ENCODE results near the gene SIGLEC5. TPM values are rescaled to one million over a fixed set of nuclear protein-coding genes. Genes with fewer than 3 reads are reported as not detected.

SIGLEC5 gene
- polyA plus RNA-seq, 1 experiment = not detected

GRCh38 chr19:51628153-51628939 lies 1.9 kb downstream of the SIGLEC5 start:
- DNase-seq (ENCODE audit: low read depth, low spot score) = no peak
- H3K27ac ChIP-seq (ENCODE audit: low read depth, low read length) = no peak overlapping the region
- POLR2A ChIA-PET = no interaction called here
- no peaks in the 10 kb centered on the region; the same call in 1 of the 2 replicates for H3K9me3 ChIP-seq (ENCODE audit: control insufficient read depth, insufficient read depth, low read length)
- H3K4me3 ChIP-seq (ENCODE audit: low read depth, low read length) = no peak overlapping the region
- no peaks in the 10 kb centered on the region for H3K27me3 ChIP-seq (ENCODE audit: control insufficient read depth, insufficient read depth, low read length)
- no peak for TF ChIP-seq CTCF (IDR thresholded peaks at IDR 0.05; ENCODE audit: low read depth, low read length)
- CTCF ChIA-PET = no interaction called here

DNA sequence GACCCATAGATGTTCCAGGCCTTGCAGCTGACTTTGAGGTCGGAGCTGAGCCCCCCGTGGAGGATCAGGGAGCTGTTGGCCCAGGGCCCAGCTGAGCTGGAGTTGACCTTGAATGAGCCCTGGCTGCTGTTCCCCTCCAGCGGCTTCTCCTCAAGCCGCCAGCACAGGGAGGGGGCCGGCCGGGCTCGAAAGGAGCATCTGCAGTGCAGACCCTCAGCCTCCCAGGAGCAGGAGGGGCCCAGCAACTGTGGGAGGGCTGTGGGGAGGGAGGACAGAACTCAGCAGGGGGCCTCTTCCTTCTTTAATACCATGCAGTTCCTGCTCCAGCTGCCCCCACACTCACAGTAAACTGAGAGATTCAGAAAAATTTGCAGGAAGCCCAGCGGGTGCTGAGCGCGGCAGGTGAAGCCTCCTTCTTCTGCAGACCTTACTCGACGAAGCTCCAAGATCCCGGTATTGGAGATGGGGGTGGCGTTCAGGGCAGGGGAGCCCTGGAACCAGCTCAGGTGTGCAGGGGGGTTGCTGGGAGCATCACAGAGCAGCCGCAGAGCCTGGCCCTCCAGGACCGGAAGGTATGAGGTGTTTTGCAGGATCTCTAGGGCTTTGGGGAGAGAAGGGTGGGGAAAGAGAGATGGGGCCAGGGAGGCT lies 2.6 kb downstream of the SIGLEC5 start:
- H3K4me3 ChIP-seq (ENCODE audit: low read depth, low read length) = no peak overlapping the region
- ChIA-PET POLR2A (no interaction called here), CTCF (no interaction called here)
- no peaks in the 10 kb centered on the region; the same call in 1 of the 2 replicates for H3K9me3 ChIP-seq (ENCODE audit: control insufficient read depth, insufficient read depth, low read length)
- no peaks in the 10 kb centered on the region for H3K27me3 ChIP-seq (ENCODE audit: control insufficient read depth, insufficient read depth, low read length)
- DNase-seq (ENCODE audit: low read depth, low spot score) = no peak
- TF ChIP-seq CTCF (IDR thresholded peaks at IDR 0.05; ENCODE audit: low read depth, low read length) = no peak
- H3K27ac ChIP-seq (ENCODE audit: low read depth, low read length) = no peak overlapping the region

DNA sequence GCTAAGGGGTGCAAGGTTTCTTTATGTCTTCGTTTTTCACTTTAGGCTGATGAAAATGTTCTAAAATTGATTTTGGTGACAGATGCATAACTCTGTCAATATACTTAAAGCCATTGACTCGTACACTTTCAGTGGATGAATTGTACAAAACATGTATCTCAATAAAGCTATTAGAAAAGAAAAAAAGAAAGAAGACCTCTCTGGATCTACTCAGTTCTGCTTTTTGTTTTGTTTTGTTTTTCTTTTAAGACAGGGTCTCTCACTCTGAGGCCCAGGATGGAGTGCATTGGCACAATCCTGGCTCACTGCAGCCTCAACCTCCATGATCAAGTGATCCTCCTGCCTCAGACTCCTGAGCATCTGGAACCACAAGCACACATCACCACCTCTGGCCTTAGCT lies 3.5 kb downstream of the SIGLEC5 start:
- CTCF ChIA-PET = no interaction called here
- no peak for DNase-seq (ENCODE audit: low read depth, low spot score)
- Histone ChIP-seq H3K4me3 (ENCODE audit: low read depth, low read length) (no peak overlapping the region), H3K27me3 (ENCODE audit: control insufficient read depth, insufficient read depth, low read length) (no peaks in the 10 kb centered on the region), H3K27ac (ENCODE audit: low read depth, low read length) (no peak overlapping the region), H3K9me3 (ENCODE audit: control insufficient read depth, insufficient read depth, low read length) (no peaks in the 10 kb centered on the region; the same call in 1 of the 2 replicates)
- no peak for TF ChIP-seq CTCF (IDR thresholded peaks at IDR 0.05; ENCODE audit: low read depth, low read length)
- POLR2A ChIA-PET = no interaction called here

DNA sequence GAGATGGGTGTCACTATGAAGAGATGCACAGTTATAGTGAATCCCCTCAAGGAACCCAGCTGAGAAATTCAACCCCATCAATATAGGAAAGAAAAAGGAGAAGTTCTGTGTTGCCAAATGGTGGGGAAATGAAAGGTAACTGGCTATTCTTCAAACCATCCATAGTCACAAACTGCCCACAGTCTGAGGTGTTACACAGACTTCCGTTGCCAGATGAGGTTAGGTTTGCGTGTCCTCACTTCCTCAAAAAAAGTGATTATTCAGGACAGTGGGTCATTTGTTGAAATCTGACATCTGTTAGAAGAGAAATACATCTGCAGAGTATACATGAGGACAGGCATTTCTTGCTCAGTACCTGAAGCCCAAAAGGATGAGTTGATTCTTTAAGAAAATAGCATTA lies 9.0 kb downstream of the SIGLEC5 start:
- Histone ChIP-seq H3K4me3 (ENCODE audit: low read depth, low read length) (no peak overlapping the region), H3K27me3 (ENCODE audit: control insufficient read depth, insufficient read depth, low read length) (no peaks in the 10 kb centered on the region), H3K27ac (ENCODE audit: low read depth, low read length) (no peak overlapping the region), H3K9me3 (ENCODE audit: control insufficient read depth, insufficient read depth, low read length) (no peaks in the 10 kb centered on the region)
- DNase-seq (ENCODE audit: low read depth, low spot score) = no peak
- ChIA-PET POLR2A (no interaction called here), CTCF (interaction anchor here (1.0 to 2.0 kb wide), 2 partner anchors 17 to 40 kb away, joined by 3 to 8 read pairs; no protein-coding TSS in a partner anchor)
- TF ChIP-seq CTCF (IDR thresholded peaks at IDR 0.05; ENCODE audit: low read depth, low read length) = no peak

DNA sequence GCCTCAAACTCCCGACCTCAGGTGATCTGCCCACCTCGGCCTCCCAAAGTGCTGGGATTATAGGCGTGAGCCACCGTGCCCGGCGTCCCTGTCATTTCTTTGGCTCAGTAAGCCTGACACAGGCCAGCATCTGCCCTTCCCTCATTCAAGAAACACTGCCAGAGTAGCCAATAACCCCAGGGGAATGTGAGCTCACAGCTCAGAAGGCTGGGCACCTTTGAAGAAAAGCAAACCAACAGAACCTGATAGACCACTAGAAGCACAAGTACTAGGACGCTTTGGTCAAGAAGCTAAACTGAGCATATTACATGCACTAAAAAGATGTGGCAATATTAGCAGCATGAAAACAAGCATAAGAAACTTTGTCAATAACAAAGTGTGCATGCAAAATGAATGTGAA lies 14.2 kb downstream of the SIGLEC5 start:
- POLR2A ChIA-PET = no interaction called here
- no peaks in the 10 kb centered on the region for H3K27me3 ChIP-seq (ENCODE audit: control insufficient read depth, insufficient read depth, low read length)
- no peaks in the 10 kb centered on the region for H3K9me3 ChIP-seq (ENCODE audit: control insufficient read depth, insufficient read depth, low read length)
- no peak for TF ChIP-seq CTCF (IDR thresholded peaks at IDR 0.05; ENCODE audit: low read depth, low read length)
- no peak for DNase-seq (ENCODE audit: low read depth, low spot score)
- H3K27ac ChIP-seq (ENCODE audit: low read depth, low read length) = no peak overlapping the region
- CTCF ChIA-PET = interaction anchor here (1.6 kb wide), 1 partner anchor 41 kb away, joined by 4 read pairs; no protein-coding TSS in a partner anchor
- no peak overlapping the region for H3K4me3 ChIP-seq (ENCODE audit: low read depth, low read length)
